Endodermal cell (in vitro differentiated cells): Measurements from ENCODE around the gene MYH16. TPM values are rescaled to one million over a fixed set of nuclear protein-coding genes. Genes with fewer than 3 reads are reported as not detected.
"Not testable (repeated sequence)": the region's sequence is repeated elsewhere in the genome, so short reads cannot be mapped to it uniquely, and the experiment has no call there.

Experiments
- DNase-seq: peaks from one replicate; pipeline ENCODE4 v3.0.0-alpha.2; 2017
- H3K27ac ChIP-seq: 2 replicates; pipeline ENCODE4 v1.5.1; 2013; ENCODE audit warnings: mild to moderate bottlenecking, low read depth, low read length, moderate library complexity
- H3K27me3 ChIP-seq: 2 replicates; pipeline ENCODE4 v1.6.1; 2013; ENCODE audit warnings: mild to moderate bottlenecking, low read length, moderate library complexity; ENCODE audit not compliant: insufficient read depth, control insufficient read depth, poor library complexity, severe bottlenecking
- H3K36me3 ChIP-seq: 2 replicates; pipeline ENCODE4 v1.7.0; 2013; ENCODE audit warnings: mild to moderate bottlenecking, low read length, moderate library complexity; ENCODE audit not compliant: control insufficient read depth, insufficient read depth
- H3K4me1 ChIP-seq: one replicate; pipeline ENCODE4 v1.7.0; 2013; ENCODE audit warnings: low read length; ENCODE audit not compliant: control insufficient read depth, insufficient read depth
- H3K4me3 ChIP-seq: 2 replicates; pipeline ENCODE4 v1.5.1; 2013; ENCODE audit warnings: mild to moderate bottlenecking, low read length, moderate library complexity
- H3K9ac ChIP-seq: 2 replicates; pipeline ENCODE4 v1.6.1; 2013; ENCODE audit warnings: mild to moderate bottlenecking, low read length, moderate library complexity; ENCODE audit not compliant: poor library complexity, severe bottlenecking; ENCODE audit errors: extremely low read depth
- H3K9me3 ChIP-seq: 2 replicates; pipeline ENCODE4 v1.6.1; 2013; ENCODE audit warnings: mild to moderate bottlenecking, low read length, moderate library complexity; ENCODE audit not compliant: control insufficient read depth
- H3K27ac Mint-ChIP-seq: 2 replicates; pipeline ENCODE4 v1.8.0; 2020; ENCODE audit warnings: mixed read lengths
- H3K27me3 Mint-ChIP-seq: 2 replicates; pipeline ENCODE4 v1.8.0; 2021; ENCODE audit warnings: mild to moderate bottlenecking, mixed read lengths; ENCODE audit not compliant: insufficient read depth
- H3K36me3 Mint-ChIP-seq: 2 replicates; pipeline ENCODE4 v1.8.0; 2020; ENCODE audit warnings: low read depth, mixed read lengths
- H3K4me1 Mint-ChIP-seq: 2 replicates; pipeline ENCODE4 v1.8.0; 2020; ENCODE audit warnings: mixed read lengths
- H3K4me3 Mint-ChIP-seq: 2 replicates; pipeline ENCODE4 v1.8.0; 2020; ENCODE audit warnings: mild to moderate bottlenecking, moderate library complexity, mixed read lengths
- H3K9me3 Mint-ChIP-seq: 2 replicates; pipeline ENCODE4 v1.8.0; 2020; ENCODE audit warnings: mild to moderate bottlenecking, mixed read lengths
- CTCF ChIP-seq: fragments of 200-600 bp; sonication (generic); conservative IDR thresholded peaks from 2 replicates; pipeline ENCODE4 v1.5.0; 2021; ENCODE audit warnings: antibody characterized with exemption, mild to moderate bottlenecking
- WGBS, 2 experiments: methylation state at CpG; one replicate each; pipeline versions ENCODE4 v1.1.5 to v1.1.7; 2013; ENCODE audit warnings: missing lambda C conversion rate in 2 of 2, mixed read lengths in 1 of 2; ENCODE audit not compliant: insufficient coverage in 1 of 2, insufficient read length in 1 of 2; 5-methylcytosine and 5-hydroxymethylcytosine counted together
- total RNA-seq, 2 donors: library from RNA; stranded (reverse); fragmentation: NEBNext Ultra II Directional in 1 of 2; extraction: Animal tissue kit (Norgen Biotek cat#: 25700) in 1 of 2; gene quantifications; 2 replicates in 1 of 2; 3 replicates in 1 of 2; pipeline ENCODE4 v1.2.1, GENCODE V29; 2021

The MYH16 gene
- total RNA-seq, 2 donors from 2014 or later = not detected

- TF ChIP-seq CTCF = no peak
- H3K27ac Mint-ChIP-seq = no peak overlapping the region
- no peaks in the 10 kb centered on the region for H3K4me1 Mint-ChIP-seq
- H3K4me1 ChIP-seq = no peaks in the 10 kb centered on the region
- H3K4me3 ChIP-seq = no peak overlapping the region
- H3K36me3 Mint-ChIP-seq = no peaks in the 10 kb centered on the region
- H3K9ac ChIP-seq = no peak overlapping the region
- H3K27me3 ChIP-seq = no peaks in the 10 kb centered on the region
- no peak for DNase-seq
- peaks cover 7% of the 10 kb centered on the region for H3K9me3 ChIP-seq
- 92 to 98% methylated on average over 10 to 12 of the region's 12 CpGs for WGBS, 2 experiments
- no peaks in the 10 kb centered on the region for H3K36me3 ChIP-seq
- H3K4me3 Mint-ChIP-seq = no peak overlapping the region
- peaks cover 12% of the 10 kb centered on the region for H3K9me3 Mint-ChIP-seq
- no peaks in the 10 kb centered on the region for H3K27me3 Mint-ChIP-seq
- H3K27ac ChIP-seq = no peak overlapping the region
These were observed 36.7 kb upstream of the MYH16 start for GRCh38 chr7:99235925-99236324.

GRCh38 chr7:99237876-99238275 lies 34.8 kb upstream of the MYH16 start:
- H3K9ac ChIP-seq, H3K27ac Mint-ChIP-seq, H3K27ac ChIP-seq, H3K4me1 ChIP-seq, H3K9me3 ChIP-seq, H3K36me3 ChIP-seq, H3K4me3 ChIP-seq, H3K4me1 Mint-ChIP-seq, DNase-seq, H3K4me3 Mint-ChIP-seq, H3K27me3 Mint-ChIP-seq, H3K27me3 ChIP-seq, H3K36me3 Mint-ChIP-seq: not testable (repeated sequence)
- peaks cover 14% of the 10 kb centered on the region for H3K9me3 Mint-ChIP-seq
- 88% methylated on average over 1 of the region's 1 CpG; no CpG with 5 or more reads in 1 of the 2 experiments for WGBS, 2 experiments

GRCh38 chr7:99238558-99239341 lies 33.9 kb upstream of the MYH16 start:
- no peak overlapping the region for H3K27ac Mint-ChIP-seq
- no peak overlapping the region for H3K4me3 Mint-ChIP-seq
- no peaks in the 10 kb centered on the region for H3K27me3 Mint-ChIP-seq

More at GRCh38 chr7:99238558-99239341, 33.9 kb upstream of the MYH16 start:
- 84 to 89% methylated on average over 14 to 15 of the region's 15 CpGs for WGBS, 2 experiments
- TF ChIP-seq CTCF = no peak
- H3K9ac ChIP-seq = no peak overlapping the region
- DNase-seq = no peak
- H3K27ac ChIP-seq = no peak overlapping the region
- H3K36me3 ChIP-seq = no peaks in the 10 kb centered on the region
- H3K4me1 ChIP-seq = no peaks in the 10 kb centered on the region
- Mint-ChIP-seq H3K36me3 (no peaks in the 10 kb centered on the region), H3K9me3 (peaks cover 14% of the 10 kb centered on the region), H3K4me1 (no peaks in the 10 kb centered on the region)
- no peak overlapping the region for H3K4me3 ChIP-seq
- H3K9me3 ChIP-seq = peaks cover 7% of the 10 kb centered on the region
- no peaks in the 10 kb centered on the region for H3K27me3 ChIP-seq
